HepG2 (cell line): ENCODE results near the gene MSI2.

Experiments
- ESRRA ChIP-seq: sonication (generic); formaldehyde crosslinking; IDR thresholded peaks from 2 replicates; pipeline ENCODE4 v1.5.1; 2020; ENCODE audit warnings: mild to moderate bottlenecking, low read depth, missing genetic modification reagents
- GABPA ChIP-seq, 2 experiments: IDR thresholded peaks; 2 replicates each; pipeline ENCODE4 v1.6.1; 2011 to 2016; ENCODE audit warnings: low read depth in 2 of 2, low read length in 1 of 2, missing biosample characterization in 1 of 2, missing genetic modification characterization in 1 of 2
- TBP ChIP-seq: sonication (generic); formaldehyde crosslinking; IDR thresholded peaks from 2 replicates; pipeline ENCODE4 v1.5.0; 2020; ENCODE audit warnings: missing genetic modification reagents
- TP53 ChIP-seq: sonication (generic); formaldehyde crosslinking; conservative IDR thresholded peaks from 2 replicates; pipeline ENCODE4 v1.4.0; 2020; ENCODE audit warnings: missing genetic modification reagents
- ZFP36 ChIP-seq: fragments of 150-350 bp; IDR thresholded peaks from 2 replicates; pipeline ENCODE4 v1.6.1; 2018; ENCODE audit warnings: borderline replicate concordance, low read length, low read depth; ENCODE audit not compliant: partially characterized antibody
- ZNF549 ChIP-seq: sonication (generic); formaldehyde crosslinking; IDR thresholded peaks from 2 replicates; pipeline ENCODE4 v1.5.0; 2020; ENCODE audit warnings: missing genetic modification reagents
- TF ChIP-seq, protein P1 (sequence below), 2 experiments: fragments of 450-650 bp in 1 of 2; sonication (generic) in 1 of 2; formaldehyde crosslinking; IDR thresholded peaks; 2 replicates each; pipeline versions ENCODE4 v1.5.0 to v1.8.0; 2020 to 2022; ENCODE audit warnings: mild to moderate bottlenecking in 1 of 2, missing genetic modification reagents in 1 of 2
- TF ChIP-seq, protein P2 (sequence below): sonication (generic); formaldehyde crosslinking; IDR thresholded peaks from 2 replicates; pipeline ENCODE4 v1.8.0; 2022; ENCODE audit warnings: missing genetic modification reagents, low read depth, mild to moderate bottlenecking, borderline replicate concordance
- TF ChIP-seq, protein P3 (sequence below): sonication (generic); formaldehyde crosslinking; IDR thresholded peaks from 2 replicates; pipeline ENCODE4 v1.8.0; 2022; ENCODE audit warnings: low read depth, missing genetic modification reagents
- TF ChIP-seq, protein P4 (sequence below): sonication (generic); formaldehyde crosslinking; IDR thresholded peaks from 2 replicates; pipeline ENCODE4 v1.5.0; 2020; ENCODE audit warnings: mild to moderate bottlenecking, missing genetic modification reagents, moderate library complexity

DNA sequence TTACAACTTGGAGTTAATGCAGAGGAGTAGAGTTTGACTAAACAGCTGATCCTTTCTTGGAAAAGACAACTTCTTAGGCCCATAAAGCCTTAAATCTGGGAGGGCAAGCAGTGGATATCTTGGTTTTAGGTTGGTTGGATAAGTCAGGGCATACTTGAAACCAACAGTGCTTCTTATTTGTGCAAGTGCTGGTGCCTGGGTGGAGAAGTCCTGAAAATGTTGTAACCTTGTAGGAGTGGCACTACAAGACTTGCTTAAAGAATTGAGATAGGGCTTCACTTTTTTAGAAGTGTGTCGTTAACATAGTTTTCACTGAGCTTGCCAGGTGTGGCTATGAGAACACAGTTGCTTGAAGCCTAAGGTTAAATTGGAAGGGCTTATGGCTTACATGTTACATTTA, 6.2 kb downstream of the MSI2 start:
- TF ChIP-seq ZFP36 (no peak), ESRRA (CRISPR knock-in tag) (no peak), ZNF549 (CRISPR knock-in tag) (no peak), TP53 (CRISPR knock-in tag) (no peak), TBP (CRISPR knock-in tag) (no peak), GABPA (IDR thresholded peaks at IDR 0.05; ENCODE audit: low read depth, low read length) (no peak), GABPA (CRISPR knock-in tag; IDR thresholded peaks at IDR 0.05; ENCODE audit: low read depth) (no peak)
- TF ChIP-seq, protein P1, sequence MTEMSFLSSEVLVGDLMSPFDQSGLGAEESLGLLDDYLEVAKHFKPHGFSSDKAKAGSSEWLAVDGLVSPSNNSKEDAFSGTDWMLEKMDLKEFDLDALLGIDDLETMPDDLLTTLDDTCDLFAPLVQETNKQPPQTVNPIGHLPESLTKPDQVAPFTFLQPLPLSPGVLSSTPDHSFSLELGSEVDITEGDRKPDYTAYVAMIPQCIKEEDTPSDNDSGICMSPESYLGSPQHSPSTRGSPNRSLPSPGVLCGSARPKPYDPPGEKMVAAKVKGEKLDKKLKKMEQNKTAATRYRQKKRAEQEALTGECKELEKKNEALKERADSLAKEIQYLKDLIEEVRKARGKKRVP (CRISPR knock-in tag; IDR thresholded peaks at IDR 0.05) = no peak
- TF ChIP-seq, protein P2, sequence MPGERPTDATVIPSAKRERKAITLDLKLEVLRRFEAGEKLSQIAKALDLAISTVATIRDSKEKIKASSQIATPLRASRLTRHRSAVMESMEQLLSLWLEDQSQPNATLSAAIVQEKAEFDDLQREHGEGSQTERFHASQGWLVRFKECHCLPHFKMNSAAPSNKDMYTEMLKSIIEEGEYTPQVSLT (CRISPR knock-in tag) = no peak
- TF ChIP-seq, protein P3, sequence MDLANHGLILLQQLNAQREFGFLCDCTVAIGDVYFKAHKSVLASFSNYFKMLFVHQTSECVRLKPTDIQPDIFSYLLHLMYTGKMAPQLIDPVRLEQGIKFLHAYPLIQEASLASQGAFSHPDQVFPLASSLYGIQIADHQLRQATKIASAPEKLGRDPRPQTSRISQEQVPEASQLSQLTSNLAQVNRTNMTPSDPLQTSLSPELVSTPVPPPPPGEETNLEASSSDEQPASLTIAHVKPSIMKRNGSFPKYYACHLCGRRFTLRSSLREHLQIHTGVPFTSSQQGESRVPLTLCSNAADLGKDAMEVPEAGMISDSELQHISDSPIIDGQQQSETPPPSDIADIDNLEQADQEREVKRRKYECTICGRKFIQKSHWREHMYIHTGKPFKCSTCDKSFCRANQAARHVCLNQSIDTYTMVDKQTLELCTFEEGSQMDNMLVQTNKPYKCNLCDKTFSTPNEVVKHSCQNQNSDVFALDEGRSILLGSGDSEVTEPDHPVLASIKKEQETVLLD = no peak
- TF ChIP-seq, protein P4, sequence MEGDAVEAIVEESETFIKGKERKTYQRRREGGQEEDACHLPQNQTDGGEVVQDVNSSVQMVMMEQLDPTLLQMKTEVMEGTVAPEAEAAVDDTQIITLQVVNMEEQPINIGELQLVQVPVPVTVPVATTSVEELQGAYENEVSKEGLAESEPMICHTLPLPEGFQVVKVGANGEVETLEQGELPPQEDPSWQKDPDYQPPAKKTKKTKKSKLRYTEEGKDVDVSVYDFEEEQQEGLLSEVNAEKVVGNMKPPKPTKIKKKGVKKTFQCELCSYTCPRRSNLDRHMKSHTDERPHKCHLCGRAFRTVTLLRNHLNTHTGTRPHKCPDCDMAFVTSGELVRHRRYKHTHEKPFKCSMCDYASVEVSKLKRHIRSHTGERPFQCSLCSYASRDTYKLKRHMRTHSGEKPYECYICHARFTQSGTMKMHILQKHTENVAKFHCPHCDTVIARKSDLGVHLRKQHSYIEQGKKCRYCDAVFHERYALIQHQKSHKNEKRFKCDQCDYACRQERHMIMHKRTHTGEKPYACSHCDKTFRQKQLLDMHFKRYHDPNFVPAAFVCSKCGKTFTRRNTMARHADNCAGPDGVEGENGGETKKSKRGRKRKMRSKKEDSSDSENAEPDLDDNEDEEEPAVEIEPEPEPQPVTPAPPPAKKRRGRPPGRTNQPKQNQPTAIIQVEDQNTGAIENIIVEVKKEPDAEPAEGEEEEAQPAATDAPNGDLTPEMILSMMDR (CRISPR knock-in tag) = no peak
